ENCODE measurements around the gene CYBB.

CYBB gene

DNA sequence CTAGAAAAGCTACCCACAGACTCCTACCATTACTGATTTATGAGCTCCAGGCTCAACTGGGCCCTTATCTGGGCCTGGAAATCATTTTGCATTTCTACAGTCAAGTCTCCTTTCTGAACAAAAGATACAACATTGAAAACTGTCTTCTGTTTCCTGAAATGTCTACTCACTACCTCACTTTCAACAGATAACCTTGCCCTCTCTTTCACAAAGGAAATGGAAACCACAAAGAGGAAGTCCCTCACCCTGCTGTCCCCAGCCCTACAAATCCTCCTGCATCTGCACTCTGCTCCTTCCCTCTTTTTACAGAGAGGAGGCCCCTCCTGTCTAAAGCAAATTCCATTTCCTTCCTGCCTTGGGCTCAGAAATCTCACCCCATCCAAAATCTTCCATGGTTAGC, 24.8 kb upstream of the CYBB start:
- H4K8ac ChIP-seq (ENCODE audit: low read depth, low read length) = no peak overlapping the region
- H3K27me3 ChIP-seq (ENCODE audit: insufficient read depth, low read length) = no peaks in the 10 kb centered on the region
- no peak overlapping the region for H3K4ac ChIP-seq (ENCODE audit: low read depth, low read length)
- H2BK120ac ChIP-seq (ENCODE audit: insufficient read depth, low read length, poor library complexity) = no peak overlapping the region
- H3K36me3 ChIP-seq (ENCODE audit: control insufficient read depth in 1 of 2, insufficient read depth in 2 of 2, low read length in 2 of 2) = no peaks in the 10 kb centered on the region
- no peaks in the 10 kb centered on the region for H3K9me3 ChIP-seq (ENCODE audit: insufficient read depth, low read depth, low read length)
- no peaks in the 10 kb centered on the region for H3K79me1 ChIP-seq (ENCODE audit: low read length)
- no peaks in the 10 kb centered on the region for H3K4me1 ChIP-seq (ENCODE audit: control insufficient read depth in 1 of 2, insufficient read depth in 2 of 2, low read length in 2 of 2)
- DNase-seq = no peak
- no peak overlapping the region for H4K91ac ChIP-seq (ENCODE audit: low read depth, low read length)
- H3K4me3 ChIP-seq (ENCODE audit: low read depth, low read length) = no peak overlapping the region
- H3K27ac ChIP-seq (ENCODE audit: low read depth, low read length) = no peak overlapping the region
- H2BK12ac ChIP-seq (ENCODE audit: low read length) = no peak overlapping the region
- no peak overlapping the region for H2BK5ac ChIP-seq (ENCODE audit: low read depth, low read length, poor library complexity)
- no peak overlapping the region for H3K23ac ChIP-seq (ENCODE audit: low read length)
- no peak overlapping the region for H3K18ac ChIP-seq (ENCODE audit: low read length)
- no peak overlapping the region for H2AK5ac ChIP-seq (ENCODE audit: low read length)
- no peaks in the 10 kb centered on the region for H3K79me2 ChIP-seq (ENCODE audit: control insufficient read depth, insufficient read depth, low read length, poor library complexity)
- H4K12ac ChIP-seq (ENCODE audit: low read depth, low read length) = no peak overlapping the region
- H3K14ac ChIP-seq (ENCODE audit: low read length) = no peak overlapping the region
- H3K9ac ChIP-seq (ENCODE audit: low read length) = no peak overlapping the region
- H3K4me2 ChIP-seq (ENCODE audit: low read length) = no peak overlapping the region
- H2AFZ ChIP-seq (ENCODE audit: insufficient read depth, low read length, poor library complexity) = no peak overlapping the region

DNA sequence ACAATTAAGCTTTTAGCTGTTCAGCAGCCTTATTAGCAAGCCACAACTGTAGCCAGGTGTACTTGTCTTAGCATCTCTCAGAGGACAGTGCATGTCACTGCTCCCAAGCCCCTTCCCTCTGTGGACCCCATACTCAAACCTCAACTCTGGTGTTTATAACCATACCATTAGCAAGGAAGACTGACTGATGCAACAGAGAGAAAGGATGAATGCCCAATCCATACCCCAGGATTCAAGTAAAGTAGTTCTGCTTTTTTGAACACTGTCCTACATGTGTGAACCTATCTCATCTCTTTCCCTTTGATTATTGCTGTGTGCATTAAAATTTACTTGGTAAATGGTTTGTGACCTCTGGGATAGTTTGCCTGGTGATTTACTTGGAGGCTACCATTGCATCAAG, 22.8 kb upstream of the CYBB start:
- Histone ChIP-seq H3K4ac (ENCODE audit: low read depth, low read length) (no peak overlapping the region), H2BK12ac (ENCODE audit: low read length) (no peak overlapping the region), H3K9ac (ENCODE audit: low read length) (no peak overlapping the region), H2AK5ac (ENCODE audit: low read length) (no peak overlapping the region), H3K27ac (ENCODE audit: low read depth, low read length) (no peak overlapping the region), H2BK120ac (ENCODE audit: insufficient read depth, low read length, poor library complexity) (no peak overlapping the region), H3K14ac (ENCODE audit: low read length) (no peak overlapping the region), H3K4me2 (ENCODE audit: low read length) (no peak overlapping the region), H3K4me1 (ENCODE audit: control insufficient read depth in 1 of 2, insufficient read depth in 2 of 2, low read length in 2 of 2) (no peaks in the 10 kb centered on the region), H4K91ac (ENCODE audit: low read depth, low read length) (no peak overlapping the region), H2AFZ (ENCODE audit: insufficient read depth, low read length, poor library complexity) (no peak overlapping the region), H2BK5ac (ENCODE audit: low read depth, low read length, poor library complexity) (no peak overlapping the region), H3K79me2 (ENCODE audit: control insufficient read depth, insufficient read depth, low read length, poor library complexity) (no peaks in the 10 kb centered on the region), H4K12ac (ENCODE audit: low read depth, low read length) (no peak overlapping the region), H3K79me1 (ENCODE audit: low read length) (no peaks in the 10 kb centered on the region), H3K4me3 (ENCODE audit: low read depth, low read length) (no peak overlapping the region), H3K18ac (ENCODE audit: low read length) (no peak overlapping the region), H3K9me3 (ENCODE audit: insufficient read depth, low read depth, low read length) (no peaks in the 10 kb centered on the region), H3K23ac (ENCODE audit: low read length) (no peak overlapping the region), H3K36me3 (ENCODE audit: control insufficient read depth in 1 of 2, insufficient read depth in 2 of 2, low read length in 2 of 2) (no peaks in the 10 kb centered on the region), H3K27me3 (ENCODE audit: insufficient read depth, low read length) (no peaks in the 10 kb centered on the region), H4K8ac (ENCODE audit: low read depth, low read length) (no peak overlapping the region)
- no peak for DNase-seq

DNA sequence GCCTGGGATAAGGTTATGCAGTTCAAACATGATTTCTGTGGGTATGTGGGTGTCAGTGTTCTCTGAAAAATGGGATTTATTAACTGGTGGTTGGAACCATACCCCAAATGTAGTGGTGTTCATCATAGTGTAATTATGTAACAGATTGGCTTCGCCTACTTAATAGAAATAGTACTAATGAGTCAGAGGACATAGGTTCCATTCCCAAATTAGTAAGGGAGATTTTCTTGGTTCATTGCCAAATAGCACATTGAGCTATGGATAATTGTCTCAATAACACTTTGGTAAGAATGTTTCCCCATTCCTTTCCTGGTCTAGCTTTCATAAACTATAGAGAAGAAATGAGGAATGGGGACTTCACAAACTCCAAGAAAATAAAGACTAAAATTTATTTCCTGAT, 20.5 kb upstream of the CYBB start:
- Histone ChIP-seq H3K36me3 (ENCODE audit: control insufficient read depth in 1 of 2, insufficient read depth in 2 of 2, low read length in 2 of 2) (no peaks in the 10 kb centered on the region), H3K27me3 (ENCODE audit: insufficient read depth, low read length) (no peaks in the 10 kb centered on the region), H4K8ac (ENCODE audit: low read depth, low read length) (no peak overlapping the region), H3K23ac (ENCODE audit: low read length) (no peak overlapping the region), H2AFZ (ENCODE audit: insufficient read depth, low read length, poor library complexity) (no peak overlapping the region), H3K14ac (ENCODE audit: low read length) (no peak overlapping the region), H2BK120ac (ENCODE audit: insufficient read depth, low read length, poor library complexity) (no peak overlapping the region), H4K91ac (ENCODE audit: low read depth, low read length) (no peak overlapping the region), H3K9me3 (ENCODE audit: insufficient read depth, low read depth, low read length) (no peaks in the 10 kb centered on the region), H3K79me1 (ENCODE audit: low read length) (no peaks in the 10 kb centered on the region), H4K12ac (ENCODE audit: low read depth, low read length) (no peak overlapping the region), H2AK5ac (ENCODE audit: low read length) (no peak overlapping the region), H3K4ac (ENCODE audit: low read depth, low read length) (no peak overlapping the region), H2BK5ac (ENCODE audit: low read depth, low read length, poor library complexity) (no peak overlapping the region), H3K4me3 (ENCODE audit: low read depth, low read length) (no peak overlapping the region), H3K27ac (ENCODE audit: low read depth, low read length) (no peak overlapping the region), H2BK12ac (ENCODE audit: low read length) (no peak overlapping the region), H3K18ac (ENCODE audit: low read length) (no peak overlapping the region), H3K4me2 (ENCODE audit: low read length) (no peak overlapping the region), H3K79me2 (ENCODE audit: control insufficient read depth, insufficient read depth, low read length, poor library complexity) (no peaks in the 10 kb centered on the region), H3K4me1 (ENCODE audit: control insufficient read depth in 1 of 2, insufficient read depth in 2 of 2, low read length in 2 of 2) (no peaks in the 10 kb centered on the region), H3K9ac (ENCODE audit: low read length) (no peak overlapping the region)
- WGBS (ENCODE audit: extremely low coverage, insufficient coverage, insufficient read length) = no CpG with 5 or more reads among the region's 1 CpG
- no peak for DNase-seq

DNA sequence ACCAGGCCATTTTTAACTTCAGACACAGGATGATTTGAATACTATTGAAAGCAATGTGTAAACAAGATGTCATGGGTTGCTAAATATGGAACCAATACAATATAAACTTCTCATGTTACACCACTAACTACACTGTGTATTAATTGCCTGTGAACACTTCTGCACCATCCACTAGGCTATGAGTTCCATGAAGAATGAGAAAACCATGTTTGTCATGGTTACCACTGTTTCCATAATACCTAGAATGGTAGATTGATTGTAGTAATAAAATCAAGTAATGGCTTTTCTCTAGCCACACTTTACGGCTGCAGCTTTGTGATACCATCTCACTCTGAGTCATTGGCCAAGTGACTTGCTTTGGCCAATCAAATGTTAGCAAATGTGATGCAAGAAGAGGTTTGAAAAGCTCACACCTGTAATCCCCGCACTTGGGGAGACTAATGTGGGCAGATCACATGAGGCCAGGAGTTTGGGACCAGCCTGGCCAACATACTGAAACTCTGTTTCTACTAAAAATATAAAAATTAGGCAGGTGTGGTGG, 19.9 kb upstream of the CYBB start:
- no peak overlapping the region for H2AFZ ChIP-seq (ENCODE audit: insufficient read depth, low read length, poor library complexity)
- H2BK5ac ChIP-seq (ENCODE audit: low read depth, low read length, poor library complexity) = no peak overlapping the region
- no peaks in the 10 kb centered on the region for H3K9me3 ChIP-seq (ENCODE audit: insufficient read depth, low read depth, low read length)
- H3K27ac ChIP-seq (ENCODE audit: low read depth, low read length) = no peak overlapping the region
- DNase-seq = no peak
- no peaks in the 10 kb centered on the region for H3K4me1 ChIP-seq (ENCODE audit: control insufficient read depth in 1 of 2, insufficient read depth in 2 of 2, low read length in 2 of 2)
- no peak overlapping the region for H4K12ac ChIP-seq (ENCODE audit: low read depth, low read length)
- H2AK5ac ChIP-seq (ENCODE audit: low read length) = no peak overlapping the region
- H4K91ac ChIP-seq (ENCODE audit: low read depth, low read length) = no peak overlapping the region
- no peak overlapping the region for H3K4ac ChIP-seq (ENCODE audit: low read depth, low read length)
- H3K9ac ChIP-seq (ENCODE audit: low read length) = no peak overlapping the region
- H3K23ac ChIP-seq (ENCODE audit: low read length) = no peak overlapping the region
- H3K4me2 ChIP-seq (ENCODE audit: low read length) = no peak overlapping the region
- no peak overlapping the region for H2BK12ac ChIP-seq (ENCODE audit: low read length)
- H4K8ac ChIP-seq (ENCODE audit: low read depth, low read length) = no peak overlapping the region
- H3K4me3 ChIP-seq (ENCODE audit: low read depth, low read length) = no peak overlapping the region
- H2BK120ac ChIP-seq (ENCODE audit: insufficient read depth, low read length, poor library complexity) = no peak overlapping the region
- H3K18ac ChIP-seq (ENCODE audit: low read length) = no peak overlapping the region
- no peaks in the 10 kb centered on the region for H3K79me1 ChIP-seq (ENCODE audit: low read length)
- no CpG with 5 or more reads among the region's 2 CpGs for WGBS (ENCODE audit: extremely low coverage, insufficient coverage, insufficient read length)
- no peaks in the 10 kb centered on the region for H3K27me3 ChIP-seq (ENCODE audit: insufficient read depth, low read length)
- H3K79me2 ChIP-seq (ENCODE audit: control insufficient read depth, insufficient read depth, low read length, poor library complexity) = no peaks in the 10 kb centered on the region
- no peak overlapping the region for H3K14ac ChIP-seq (ENCODE audit: low read length)
- no peaks in the 10 kb centered on the region for H3K36me3 ChIP-seq (ENCODE audit: control insufficient read depth in 1 of 2, insufficient read depth in 2 of 2, low read length in 2 of 2)

DNA sequence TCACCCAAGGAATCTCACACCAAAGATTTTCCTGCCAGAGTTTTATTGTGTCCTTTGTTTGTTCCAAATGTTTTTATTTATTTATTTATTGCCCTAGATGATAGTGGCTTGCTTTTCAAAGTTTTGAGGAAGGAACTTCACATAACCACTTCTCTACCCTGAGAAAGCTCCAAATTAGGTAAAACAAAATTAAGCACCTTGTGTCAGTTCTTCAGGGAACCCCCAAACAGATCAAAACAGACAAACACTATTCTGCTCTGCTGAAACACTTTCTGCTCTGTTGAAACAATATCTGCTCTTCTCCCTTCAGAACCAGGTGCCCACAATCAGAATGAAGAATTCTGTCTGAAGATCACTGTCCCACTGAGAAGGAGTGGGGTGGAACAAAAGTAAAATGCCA, 16.5 kb upstream of the CYBB start:
- Histone ChIP-seq H3K4ac (ENCODE audit: low read depth, low read length) (no peak overlapping the region), H3K27me3 (ENCODE audit: insufficient read depth, low read length) (no peaks in the 10 kb centered on the region), H4K12ac (ENCODE audit: low read depth, low read length) (no peak overlapping the region), H4K8ac (ENCODE audit: low read depth, low read length) (no peak overlapping the region), H3K79me2 (ENCODE audit: control insufficient read depth, insufficient read depth, low read length, poor library complexity) (no peaks in the 10 kb centered on the region), H3K9me3 (ENCODE audit: insufficient read depth, low read depth, low read length) (no peaks in the 10 kb centered on the region), H3K36me3 (ENCODE audit: control insufficient read depth in 1 of 2, insufficient read depth in 2 of 2, low read length in 2 of 2) (no peaks in the 10 kb centered on the region), H3K27ac (ENCODE audit: low read depth, low read length) (no peak overlapping the region), H4K91ac (ENCODE audit: low read depth, low read length) (no peak overlapping the region), H2AK5ac (ENCODE audit: low read length) (no peak overlapping the region), H3K4me3 (ENCODE audit: low read depth, low read length) (no peak overlapping the region), H3K18ac (ENCODE audit: low read length) (no peak overlapping the region), H2BK12ac (ENCODE audit: low read length) (no peak overlapping the region), H3K4me1 (ENCODE audit: control insufficient read depth in 1 of 2, insufficient read depth in 2 of 2, low read length in 2 of 2) (no peaks in the 10 kb centered on the region), H3K79me1 (ENCODE audit: low read length) (no peaks in the 10 kb centered on the region), H3K4me2 (ENCODE audit: low read length) (no peak overlapping the region), H2BK5ac (ENCODE audit: low read depth, low read length, poor library complexity) (no peak overlapping the region), H2AFZ (ENCODE audit: insufficient read depth, low read length, poor library complexity) (no peak overlapping the region), H3K23ac (ENCODE audit: low read length) (no peak overlapping the region), H3K9ac (ENCODE audit: low read length) (no peak overlapping the region), H3K14ac (ENCODE audit: low read length) (no peak overlapping the region), H2BK120ac (ENCODE audit: insufficient read depth, low read length, poor library complexity) (no peak overlapping the region)
- DNase-seq = no peak

Measured in trophoblast cell (in vitro differentiated cells and primary cell).